Neural progenitor cell (in vitro differentiated cells): Measurements from ENCODE around the gene GTF2IRD1. TPM values are rescaled to one million over a fixed set of nuclear protein-coding genes. Genes with fewer than 3 reads are reported as not detected.

ENCODE experiments used
- DNase-seq: peaks from one replicate; pipeline ENCODE4 v3.0.0-alpha.2; 2016; ENCODE audit warnings: low spot score
- H2AFZ ChIP-seq: fragments of 200-600 bp; sonication (generic); replicated peaks from 2 replicates; pipeline ENCODE4 v1.6.1; 2016; ENCODE audit warnings: antibody characterized with exemption
- H3F3A ChIP-seq: fragments of 200-600 bp; sonication (generic); 2 replicates; pipeline ENCODE4 v1.6.1; 2016; ENCODE audit warnings: antibody characterized with exemption, low read depth
- H3K27ac ChIP-seq: fragments of 200-600 bp; sonication (generic); 2 replicates; pipeline ENCODE4 v1.5.1; 2016; ENCODE audit warnings: mild to moderate bottlenecking
- H3K27me3 ChIP-seq: fragments of 200-600 bp; sonication (generic); 2 replicates; pipeline ENCODE4 v1.6.1; 2016; ENCODE audit warnings: mild to moderate bottlenecking, moderate library complexity
- H3K36me3 ChIP-seq: fragments of 200-600 bp; sonication (generic); 2 replicates; pipeline ENCODE4 v1.5.1; 2016
- H3K4me1 ChIP-seq: fragments of 200-600 bp; sonication (generic); 2 replicates; pipeline ENCODE4 v1.6.1; 2016; ENCODE audit warnings: mixed run types
- H3K4me2 ChIP-seq: fragments of 200-600 bp; sonication (generic); 2 replicates; pipeline ENCODE4 v1.6.1; 2016
- H3K4me3 ChIP-seq: fragments of 200-600 bp; sonication (generic); 2 replicates; pipeline ENCODE4 v1.5.1; 2016
- H3K79me2 ChIP-seq: fragments of 200-600 bp; sonication (generic); 2 replicates; pipeline ENCODE4 v1.6.1; 2016; ENCODE audit warnings: low read depth
- H3K9ac ChIP-seq: fragments of 200-600 bp; sonication (generic); 2 replicates; pipeline ENCODE4 v1.6.1; 2016
- H3K9me3 ChIP-seq: fragments of 200-600 bp; sonication (generic); 2 replicates; pipeline ENCODE4 v1.5.1; 2016; ENCODE audit warnings: low read depth
- H4K20me1 ChIP-seq: fragments of 200-600 bp; sonication (generic); 2 replicates; pipeline ENCODE4 v1.6.1; 2016; ENCODE audit warnings: low read depth
- H3K27ac Mint-ChIP-seq: 3 replicates; pipeline ENCODE4 v1.8.0; 2021; ENCODE audit warnings: mixed read lengths
- H3K27me3 Mint-ChIP-seq: 2 replicates; pipeline ENCODE4 v1.8.0; 2022; ENCODE audit warnings: low read depth, mild to moderate bottlenecking, inconsistent platforms, moderate library complexity, mixed read lengths; ENCODE audit not compliant: insufficient read depth
- H3K36me3 Mint-ChIP-seq: 3 replicates; pipeline ENCODE4 v1.8.0; 2021; ENCODE audit warnings: mixed read lengths
- H3K4me1 Mint-ChIP-seq: 3 replicates; pipeline ENCODE4 v1.8.0; 2021; ENCODE audit warnings: mixed read lengths
- H3K4me3 Mint-ChIP-seq: 3 replicates; pipeline ENCODE4 v1.8.0; 2021; ENCODE audit warnings: mild to moderate bottlenecking, moderate library complexity, mixed read lengths
- H3K9me3 Mint-ChIP-seq: 3 replicates; pipeline ENCODE4 v1.8.0; 2020; ENCODE audit warnings: mixed read lengths
- CTCF ChIP-seq: fragments of 200-600 bp; sonication (generic); IDR thresholded peaks from 2 replicates; pipeline ENCODE4 v1.5.1; 2017; ENCODE audit warnings: antibody characterized with exemption, mild to moderate bottlenecking
- EZH2 ChIP-seq: fragments of 200-600 bp; sonication (generic); IDR thresholded peaks from 2 replicates; pipeline ENCODE4 v1.6.1; 2017; ENCODE audit warnings: antibody characterized with exemption, mild to moderate bottlenecking, moderate library complexity
- EZH2phosphoT487 ChIP-seq: fragments of 200-600 bp; sonication (generic); IDR thresholded peaks from 2 replicates; pipeline ENCODE4 v1.6.1; 2017; ENCODE audit warnings: antibody characterized with exemption
- total RNA-seq: library from RNA; depleted of rRNA; stranded (reverse); fragments of >200 nt; gene quantifications from 2 replicates; pipeline ENCODE4 v1.2.3, GENCODE V29; 2015; ENCODE audit warnings: low replicate concordance

The GTF2IRD1 gene
- total RNA-seq, 1 donor from 2014 or later: 25.6 TPM

- Histone ChIP-seq H4K20me1 (peaks cover 34% of the 10 kb centered on the region), H3K4me3 (no peak overlapping the region), H3K4me1 (no peaks in the 10 kb centered on the region), H3K9ac (no peak overlapping the region), H2AFZ (no peak overlapping the region), H3F3A (peaks cover 4% of the 10 kb centered on the region), H3K27me3 (no peaks in the 10 kb centered on the region), H3K4me2 (no peak overlapping the region), H3K79me2 (peaks cover 5% of the 10 kb centered on the region), H3K36me3 (no peaks in the 10 kb centered on the region), H3K9me3 (no peaks in the 10 kb centered on the region), H3K27ac (no peak overlapping the region)
- no peak overlapping the region for H3K4me3 Mint-ChIP-seq
- TF ChIP-seq EZH2 (no peak), CTCF (no peak), EZH2phosphoT487 (no peak)
- H3K36me3 Mint-ChIP-seq: peaks cover 16% of the 10 kb centered on the region
- H3K4me1 Mint-ChIP-seq: no peaks in the 10 kb centered on the region
- H3K27me3 Mint-ChIP-seq: no peaks in the 10 kb centered on the region
- no peak overlapping the region for H3K27ac Mint-ChIP-seq
- DNase-seq: no peak
- H3K9me3 Mint-ChIP-seq: no peaks in the 10 kb centered on the region
Observed at GRCh38 chr7:74512762-74513161, 59.1 kb downstream of the GTF2IRD1 start.

DNA sequence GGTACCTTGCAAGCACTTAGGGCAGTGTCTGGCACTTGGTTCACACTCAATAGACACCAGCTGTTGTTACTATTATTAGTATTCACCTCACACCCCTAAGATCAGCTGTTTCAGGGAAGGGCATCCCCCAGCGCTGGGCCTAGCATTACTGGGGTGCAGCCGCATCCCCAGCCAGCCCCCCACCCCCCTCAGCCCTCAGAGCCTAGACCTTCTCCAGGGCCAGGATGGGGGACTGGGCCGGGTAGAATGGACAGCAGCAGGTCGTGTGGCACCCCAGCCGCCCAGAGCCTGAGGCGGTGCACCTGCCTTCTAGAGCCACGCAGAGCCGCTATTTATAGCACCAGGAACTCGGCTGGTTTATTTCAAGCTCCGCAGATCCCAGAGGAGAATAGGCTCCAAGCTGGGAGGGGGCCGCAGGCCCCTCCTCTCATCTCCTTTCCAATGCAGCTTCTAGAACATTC, 60.5 kb downstream of the GTF2IRD1 start:
- Histone ChIP-seq H3K27ac (no peak overlapping the region), H2AFZ (no peak overlapping the region), H3F3A (peaks cover 4% of the 10 kb centered on the region), H3K79me2 (no peaks in the 10 kb centered on the region), H3K9ac (no peak overlapping the region), H3K4me1 (no peaks in the 10 kb centered on the region), H3K4me3 (no peak overlapping the region), H4K20me1 (peaks cover 22% of the 10 kb centered on the region), H3K36me3 (no peaks in the 10 kb centered on the region), H3K9me3 (no peaks in the 10 kb centered on the region), H3K27me3 (no peaks in the 10 kb centered on the region), H3K4me2 (no peak overlapping the region)
- no peak for DNase-seq
- H3K4me1 Mint-ChIP-seq: no peaks in the 10 kb centered on the region
- no peak for TF ChIP-seq CTCF
- no peak for TF ChIP-seq EZH2phosphoT487
- no peak for TF ChIP-seq EZH2
- H3K27me3 Mint-ChIP-seq: peaks cover 2% of the 10 kb centered on the region
- H3K4me3 Mint-ChIP-seq: no peak overlapping the region
- H3K9me3 Mint-ChIP-seq: no peaks in the 10 kb centered on the region
- H3K27ac Mint-ChIP-seq: no peak overlapping the region
- H3K36me3 Mint-ChIP-seq: peaks cover 18% of the 10 kb centered on the region

DNA sequence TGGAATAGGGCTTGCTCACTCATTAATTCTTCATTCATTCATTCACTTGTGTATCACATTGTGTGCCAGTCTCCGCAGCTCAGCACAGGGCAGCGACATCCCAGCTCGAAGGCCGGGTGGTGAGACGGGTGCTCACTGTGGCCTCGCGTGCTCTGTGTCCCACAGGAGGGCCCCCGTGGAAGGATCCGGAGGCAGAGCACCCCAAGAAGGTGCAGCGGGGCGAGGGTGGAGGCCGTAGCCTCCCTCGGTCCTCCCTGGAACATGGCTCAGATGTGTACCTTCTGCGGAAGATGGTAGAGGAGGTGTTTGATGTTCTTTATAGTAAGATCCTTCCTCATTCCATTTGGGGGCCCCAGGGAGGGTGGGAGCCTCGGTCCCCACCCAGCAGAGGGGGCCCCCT, 61.6 kb downstream of the GTF2IRD1 start:
- H3K4me3 Mint-ChIP-seq: no peak overlapping the region
- DNase-seq: no peak
- Histone ChIP-seq H3K79me2 (no peaks in the 10 kb centered on the region), H3K4me1 (no peaks in the 10 kb centered on the region), H3K27ac (no peak overlapping the region), H3K4me2 (no peak overlapping the region), H3K9ac (no peak overlapping the region), H3K36me3 (no peaks in the 10 kb centered on the region), H3K9me3 (no peaks in the 10 kb centered on the region), H3K27me3 (no peaks in the 10 kb centered on the region), H3F3A (no peaks in the 10 kb centered on the region), H3K4me3 (no peak overlapping the region), H2AFZ (no peak overlapping the region), H4K20me1 (peaks cover 13% of the 10 kb centered on the region)
- H3K27ac Mint-ChIP-seq: no peak overlapping the region
- H3K36me3 Mint-ChIP-seq: peaks cover 24% of the 10 kb centered on the region
- no peaks in the 10 kb centered on the region for H3K4me1 Mint-ChIP-seq
- peaks cover 2% of the 10 kb centered on the region for H3K27me3 Mint-ChIP-seq
- H3K9me3 Mint-ChIP-seq: no peaks in the 10 kb centered on the region
- TF ChIP-seq EZH2 (no peak), CTCF (no peak), EZH2phosphoT487 (no peak)
